CD4-positive, alpha-beta T cell treated with Interferon gamma for 1 hour (primary cell): ENCODE measurements around the gene CHRNA9.
A peak's percentile ranks its signal among the peaks of the same experiment; 100 is the strongest.
"Not testable (repeated sequence)": the region's sequence is repeated elsewhere in the genome, so short reads cannot be mapped to it uniquely, and the experiment has no call there.

Source experiments
- DNase-seq: peaks from one replicate; pipeline ENCODE4 v3.0.0-alpha.2; 2020

CHRNA9 gene, protein sequence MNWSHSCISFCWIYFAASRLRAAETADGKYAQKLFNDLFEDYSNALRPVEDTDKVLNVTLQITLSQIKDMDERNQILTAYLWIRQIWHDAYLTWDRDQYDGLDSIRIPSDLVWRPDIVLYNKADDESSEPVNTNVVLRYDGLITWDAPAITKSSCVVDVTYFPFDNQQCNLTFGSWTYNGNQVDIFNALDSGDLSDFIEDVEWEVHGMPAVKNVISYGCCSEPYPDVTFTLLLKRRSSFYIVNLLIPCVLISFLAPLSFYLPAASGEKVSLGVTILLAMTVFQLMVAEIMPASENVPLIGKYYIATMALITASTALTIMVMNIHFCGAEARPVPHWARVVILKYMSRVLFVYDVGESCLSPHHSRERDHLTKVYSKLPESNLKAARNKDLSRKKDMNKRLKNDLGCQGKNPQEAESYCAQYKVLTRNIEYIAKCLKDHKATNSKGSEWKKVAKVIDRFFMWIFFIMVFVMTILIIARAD

DNA sequence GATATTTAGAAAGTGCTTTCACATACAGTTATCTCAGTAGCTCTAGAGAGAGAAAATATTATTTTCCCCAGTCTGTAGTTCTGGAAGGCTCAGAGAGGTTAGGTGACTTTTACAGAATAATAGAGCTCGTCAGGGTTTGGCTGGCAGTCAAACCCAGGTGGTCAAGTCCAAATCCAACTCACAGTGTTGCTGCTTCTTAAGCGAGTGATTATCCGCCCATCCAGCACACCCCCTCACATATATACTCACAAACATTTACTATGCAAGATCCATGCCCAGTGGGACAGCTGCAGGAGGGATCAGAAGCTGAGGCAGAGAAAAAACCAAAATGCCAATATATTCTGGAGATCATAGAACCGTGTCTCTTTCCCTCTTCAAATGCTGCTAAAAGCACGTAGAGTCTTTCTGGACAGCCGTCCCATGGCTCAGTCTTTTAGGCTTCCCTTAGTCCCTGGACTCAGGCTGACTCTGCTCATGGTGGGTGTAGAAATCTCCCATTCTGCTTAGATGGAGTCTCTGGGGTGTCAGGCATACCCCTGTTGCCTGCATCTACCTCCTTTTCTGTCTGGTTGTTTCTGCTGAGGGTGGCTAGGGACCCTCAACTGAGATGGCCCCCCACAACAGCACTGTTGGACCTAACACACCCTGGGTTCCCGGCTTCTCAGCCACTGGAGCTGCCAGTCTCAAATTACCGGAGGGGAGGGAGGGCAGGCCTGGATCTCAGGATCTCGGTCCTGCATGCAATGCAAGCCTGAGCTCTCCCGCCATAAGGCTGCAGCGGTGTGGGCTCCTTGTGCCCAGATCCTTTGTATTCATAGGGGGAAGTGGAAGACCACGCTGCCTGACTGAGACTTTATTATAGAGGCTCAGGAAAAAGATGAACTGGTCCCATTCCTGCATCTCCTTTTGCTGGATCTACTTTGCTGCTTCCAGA is at the start of gene CHRNA9:
CHRNA9 (plus strand) TSS at position 743 of the 934 bp plus-strand sequence; CDS start at position 878, 135 bp downstream.
- DNase-seq = no peak

DNA sequence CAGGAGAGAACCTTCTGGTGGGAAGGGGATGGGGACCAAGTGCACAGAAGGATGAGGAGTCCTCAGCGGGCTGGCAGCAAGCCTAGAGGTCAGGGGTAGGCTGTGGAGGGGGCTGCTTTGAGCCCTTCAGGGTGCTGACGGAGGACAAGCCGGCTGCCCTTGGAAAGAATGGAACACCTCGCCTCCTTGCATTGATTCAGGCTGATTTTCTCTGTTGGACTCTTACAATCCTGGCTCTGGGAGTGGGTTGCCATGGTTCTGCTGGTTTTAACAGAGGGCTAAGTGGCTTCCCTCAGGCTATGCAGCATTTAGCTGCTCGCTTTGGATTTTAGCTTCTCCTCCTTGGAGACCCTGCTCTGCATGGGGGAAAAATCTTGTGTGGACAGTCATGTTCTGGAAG is 49.4 kb upstream of the CHRNA9 start:
- no peak for DNase-seq

DNA sequence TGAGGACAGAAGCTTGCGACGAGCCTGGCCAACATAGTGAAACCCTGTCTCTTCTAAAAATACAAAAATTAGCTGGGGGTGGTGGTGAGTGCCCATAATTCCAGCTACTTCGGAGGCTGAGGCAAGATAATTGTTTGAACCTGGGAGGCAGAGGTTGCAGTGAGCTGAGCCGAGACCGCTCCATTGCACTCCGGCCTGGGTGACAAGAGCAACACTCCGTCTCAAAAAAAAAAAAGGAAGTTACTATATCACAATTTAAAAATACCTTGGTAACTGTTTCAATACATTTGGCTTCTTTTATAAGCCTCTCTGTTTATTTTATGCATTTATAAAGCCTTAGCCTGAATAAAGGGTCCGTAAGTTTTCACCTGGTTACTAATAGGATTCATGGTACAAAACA is 46.6 kb upstream of the CHRNA9 start:
- peak; percentile 28 for DNase-seq

DNA sequence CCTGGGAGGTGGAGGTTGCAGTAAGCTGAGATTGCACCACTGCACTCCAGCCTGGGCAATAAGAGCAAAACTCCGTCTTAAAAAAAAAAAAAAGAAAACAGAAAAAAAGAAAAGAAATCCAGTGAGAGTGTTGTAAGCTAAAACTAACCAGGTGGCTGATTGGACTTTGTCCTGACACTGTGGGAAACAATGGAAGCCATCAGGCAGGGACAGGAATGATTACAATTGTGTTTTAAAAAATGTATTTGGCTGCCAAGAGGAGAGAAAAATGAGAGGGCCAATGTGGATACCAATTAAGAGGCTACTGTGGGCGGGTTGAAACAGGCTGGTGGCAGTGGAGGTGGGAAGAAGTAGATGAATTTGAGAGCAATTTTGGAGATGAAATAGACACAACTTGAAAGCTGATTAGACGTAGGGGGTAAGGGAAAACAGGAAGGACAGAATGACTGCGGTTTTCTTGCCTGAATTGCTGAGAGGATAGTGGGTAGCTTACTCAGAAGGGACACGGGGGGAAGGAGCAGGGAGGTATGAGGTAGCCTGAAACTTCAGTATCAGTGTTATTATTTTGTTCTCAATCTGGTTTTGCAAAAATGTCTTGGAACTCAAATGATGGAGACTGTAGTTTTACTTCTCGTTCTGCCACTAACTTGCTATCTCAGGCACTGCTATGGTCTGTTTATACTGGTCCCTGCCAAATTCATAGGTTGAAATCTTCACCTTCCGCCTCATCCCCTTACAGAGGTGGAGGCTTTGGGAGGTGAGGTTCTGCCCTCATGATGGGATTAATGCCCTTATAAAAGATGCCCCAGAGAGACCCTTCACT is 45.6 kb upstream of the CHRNA9 start:
- peak; percentile 24 for DNase-seq

DNA sequence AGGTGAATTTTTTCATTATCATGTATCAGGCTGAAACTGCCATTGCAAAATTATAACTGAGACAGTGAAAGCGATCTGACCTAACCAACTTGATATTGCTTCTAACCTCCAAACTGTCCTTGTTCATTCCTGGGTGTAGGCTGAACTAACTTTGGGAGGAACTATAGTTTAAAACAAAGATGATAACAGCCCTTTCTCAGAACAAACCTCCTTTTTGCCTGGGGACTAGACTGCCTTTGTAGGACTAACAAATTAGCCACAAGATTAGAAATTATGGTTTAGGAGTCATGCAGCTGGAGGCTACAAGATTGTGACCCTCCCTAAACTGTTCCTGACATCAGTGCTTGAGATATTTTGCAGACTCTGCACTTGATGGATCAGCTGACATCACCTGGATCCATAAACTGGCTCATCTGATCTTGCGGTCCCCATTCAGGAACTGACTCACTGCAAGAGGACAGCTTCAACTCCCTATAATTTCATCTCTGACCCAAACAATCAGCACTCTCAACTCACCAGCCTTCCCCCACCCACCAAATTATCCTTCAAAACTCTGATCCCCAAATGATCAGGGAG is 44.4 kb upstream of the CHRNA9 start:
- DNase-seq = not testable (repeated sequence)

DNA sequence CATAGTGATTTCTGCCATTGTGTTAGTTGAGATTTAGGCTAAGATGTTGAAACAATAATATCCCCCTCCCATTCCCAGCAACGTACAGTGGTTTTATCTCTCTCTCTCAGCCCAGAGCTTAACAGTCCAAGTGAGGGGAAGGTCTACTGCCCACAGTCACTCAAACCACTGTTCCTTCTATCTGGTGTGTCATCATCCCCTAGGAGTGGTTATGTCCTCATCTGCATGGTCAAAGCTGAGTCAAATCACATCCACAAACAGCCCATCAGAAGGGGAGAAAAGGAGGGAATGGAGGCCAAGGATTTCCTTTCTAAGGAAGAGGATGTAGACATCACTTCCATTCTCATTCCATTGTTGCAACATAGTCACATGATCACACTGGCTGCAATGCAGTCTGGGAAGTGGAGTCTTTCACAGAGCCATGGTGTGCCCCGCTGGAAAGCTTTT is 42.8 kb upstream of the CHRNA9 start:
- DNase-seq = peak; percentile 11

DNA sequence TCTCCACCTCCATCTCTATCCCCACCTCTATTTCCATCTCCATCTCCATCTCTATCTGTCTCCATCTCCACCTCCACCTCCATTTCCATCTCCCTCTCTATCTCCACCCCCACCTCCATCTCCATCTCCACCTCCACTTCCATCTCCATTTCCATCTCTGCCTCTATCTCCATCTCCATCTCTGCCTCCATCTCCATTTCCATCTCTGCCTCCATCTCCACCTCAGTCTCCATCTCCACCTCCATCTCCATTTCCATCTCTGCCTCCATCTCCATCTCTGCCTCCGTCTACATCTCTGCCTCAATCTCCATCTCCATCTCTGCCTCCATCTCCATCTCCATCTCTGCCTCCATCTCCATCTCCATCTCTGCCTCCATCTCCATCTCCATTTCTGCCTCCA is 40.8 kb upstream of the CHRNA9 start:
- DNase-seq = no peak

DNA sequence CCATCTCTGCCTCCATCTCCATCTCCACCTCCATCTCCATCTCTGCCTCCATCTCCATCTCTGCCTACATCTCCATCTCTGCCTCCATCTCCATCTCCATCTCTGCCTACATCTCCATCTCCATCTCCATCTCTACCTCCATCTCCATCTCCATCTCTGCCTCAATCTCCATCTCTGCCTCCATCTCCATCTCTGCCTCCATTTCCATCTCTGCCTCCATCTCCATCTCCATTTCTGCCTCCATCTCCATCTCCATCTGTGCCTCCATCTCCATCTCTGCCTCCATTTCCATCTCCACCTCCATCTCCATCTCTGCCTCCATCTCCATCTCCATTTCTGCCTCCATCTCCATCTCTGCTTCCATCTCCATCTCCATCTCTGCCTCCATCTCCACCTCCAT is 40.1 kb upstream of the CHRNA9 start:
- DNase-seq = not testable (repeated sequence)

DNA sequence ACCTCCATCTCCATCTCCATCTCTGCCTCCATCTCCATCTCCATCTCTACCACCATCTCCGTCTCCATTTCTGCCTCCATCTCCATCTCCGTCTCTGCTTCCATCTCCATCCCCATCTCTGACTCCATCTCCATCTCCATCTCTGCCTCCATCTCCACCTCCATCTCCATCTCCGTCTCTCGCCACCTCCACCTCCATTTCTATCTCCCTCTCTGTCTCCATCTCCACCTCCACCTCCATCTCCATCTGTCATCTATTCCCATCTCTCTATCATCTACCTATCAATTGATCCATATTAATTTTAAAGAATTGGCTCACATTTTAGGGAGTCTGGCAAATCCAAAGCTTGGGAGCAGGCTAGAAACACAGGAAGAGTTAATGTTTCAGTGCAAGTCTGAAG is 39.6 kb upstream of the CHRNA9 start:
- no peak for DNase-seq

DNA sequence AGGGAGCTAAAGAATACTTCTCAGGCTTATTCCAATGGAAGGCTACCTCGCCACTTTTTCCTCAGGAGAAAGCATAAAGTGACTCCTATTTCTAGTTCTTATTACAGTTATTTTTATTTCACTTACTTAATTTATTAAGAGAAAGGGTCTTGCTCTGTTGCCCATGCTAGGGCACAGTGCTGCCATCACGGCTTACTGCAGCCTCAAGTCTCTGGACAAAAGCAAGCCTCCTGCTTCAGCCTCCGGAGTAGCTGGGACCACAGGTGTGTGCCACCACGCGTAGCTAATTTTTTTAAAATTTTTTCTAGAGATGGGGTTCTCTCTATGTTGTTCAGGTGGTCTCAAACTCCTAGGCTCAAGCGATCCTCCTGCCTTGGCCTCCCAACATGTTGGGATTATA is 36.0 kb upstream of the CHRNA9 start:
- DNase-seq = no peak

DNA sequence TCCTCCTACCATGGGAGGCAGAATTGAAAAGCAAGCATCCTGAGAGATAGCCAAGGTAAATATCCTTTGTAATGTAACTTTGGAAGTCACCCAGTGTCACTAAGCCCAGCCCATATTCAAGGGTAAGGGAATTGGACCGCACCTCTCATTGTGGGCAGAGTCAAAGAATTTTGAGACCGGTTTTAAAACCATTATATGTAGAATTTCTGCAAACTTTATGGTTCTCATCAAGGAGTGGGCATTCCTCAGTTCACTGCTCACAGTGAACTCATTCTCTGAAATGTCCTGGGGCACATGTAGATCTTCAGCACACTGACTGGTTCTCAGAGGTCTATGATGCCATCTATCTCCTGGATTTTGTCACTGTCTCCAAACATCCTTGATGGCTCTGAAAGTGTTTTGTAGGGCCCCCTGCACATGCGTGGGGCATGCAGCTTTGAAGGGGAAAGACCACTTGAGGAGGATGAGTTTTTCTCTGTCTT is 35.3 kb upstream of the CHRNA9 start:
- DNase-seq = no peak

DNA sequence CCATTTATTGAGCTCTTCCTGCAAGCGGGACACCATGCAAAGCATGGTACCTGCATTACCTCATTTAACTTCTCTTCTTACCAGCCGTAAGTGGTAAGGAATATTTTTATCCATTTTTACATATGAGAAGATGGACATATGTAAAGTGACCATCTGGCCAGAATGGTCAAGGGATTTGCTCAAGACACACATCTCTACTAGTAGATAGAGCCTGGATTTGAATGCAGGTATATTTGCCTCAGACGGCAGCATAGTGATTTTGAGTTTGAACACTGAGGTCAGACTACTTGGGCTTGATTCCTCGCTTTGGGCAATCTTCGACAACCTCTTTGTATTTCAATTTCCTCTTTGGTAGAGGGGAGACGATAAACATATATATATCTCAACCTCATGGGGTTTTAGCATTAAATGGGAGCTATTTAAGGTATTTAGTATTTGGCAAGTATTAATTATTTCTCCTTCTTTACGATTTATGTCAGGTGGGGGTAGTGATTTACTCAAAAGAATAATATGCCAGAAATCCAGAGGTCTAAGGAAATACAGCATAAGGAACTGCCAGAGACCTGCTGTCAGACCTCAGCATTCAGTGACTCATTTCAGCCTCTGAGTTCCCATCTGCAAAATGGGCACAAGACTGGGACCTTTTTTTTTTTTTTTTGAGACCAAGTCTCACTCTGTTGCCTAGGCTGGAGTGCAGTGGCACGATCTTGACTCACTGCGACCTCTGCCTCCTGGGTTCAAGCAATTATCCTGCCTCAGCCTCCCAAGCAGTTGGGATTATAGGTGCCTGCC is 34.6 kb upstream of the CHRNA9 start:
- no peak for DNase-seq

DNA sequence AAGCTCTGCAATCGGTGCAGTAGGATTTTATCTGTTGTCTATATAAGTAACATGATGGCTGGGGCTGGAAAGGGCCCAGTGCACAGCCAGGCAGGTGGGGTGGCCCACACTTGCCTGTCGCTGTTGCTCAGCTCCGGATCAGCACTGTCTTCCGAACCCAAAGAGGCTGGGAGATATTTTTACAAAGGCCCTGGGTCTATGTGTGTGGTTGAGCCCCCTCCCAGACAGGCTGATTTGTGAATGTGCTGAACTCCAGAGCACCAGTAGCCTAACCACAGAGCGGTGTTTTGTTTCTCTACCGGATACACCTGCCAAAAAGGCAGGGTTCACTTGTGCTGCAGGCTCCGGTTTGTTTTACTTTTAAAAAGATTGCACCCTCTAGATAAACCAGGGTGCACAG is 33.5 kb upstream of the CHRNA9 start:
- DNase-seq = peak; percentile 86

DNA sequence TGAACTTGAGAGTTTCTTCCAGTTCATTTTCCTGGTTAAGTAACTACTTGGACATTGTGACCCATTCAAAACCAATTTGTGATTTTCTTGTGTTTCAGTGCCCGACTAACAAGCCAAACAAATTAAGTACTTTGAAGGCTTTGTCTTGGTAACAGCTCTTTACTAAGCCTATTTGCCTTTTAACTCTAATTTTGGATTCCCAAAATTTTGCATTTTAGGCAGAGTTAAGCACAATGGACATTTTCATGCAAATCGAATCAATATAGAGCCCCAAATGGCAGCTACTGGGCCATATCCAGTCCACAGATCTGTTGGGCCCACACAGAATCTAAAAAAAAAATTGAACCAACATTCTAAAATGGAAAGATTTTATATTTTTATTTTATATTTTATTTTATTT is 31.4 kb upstream of the CHRNA9 start:
- no peak for DNase-seq

DNA sequence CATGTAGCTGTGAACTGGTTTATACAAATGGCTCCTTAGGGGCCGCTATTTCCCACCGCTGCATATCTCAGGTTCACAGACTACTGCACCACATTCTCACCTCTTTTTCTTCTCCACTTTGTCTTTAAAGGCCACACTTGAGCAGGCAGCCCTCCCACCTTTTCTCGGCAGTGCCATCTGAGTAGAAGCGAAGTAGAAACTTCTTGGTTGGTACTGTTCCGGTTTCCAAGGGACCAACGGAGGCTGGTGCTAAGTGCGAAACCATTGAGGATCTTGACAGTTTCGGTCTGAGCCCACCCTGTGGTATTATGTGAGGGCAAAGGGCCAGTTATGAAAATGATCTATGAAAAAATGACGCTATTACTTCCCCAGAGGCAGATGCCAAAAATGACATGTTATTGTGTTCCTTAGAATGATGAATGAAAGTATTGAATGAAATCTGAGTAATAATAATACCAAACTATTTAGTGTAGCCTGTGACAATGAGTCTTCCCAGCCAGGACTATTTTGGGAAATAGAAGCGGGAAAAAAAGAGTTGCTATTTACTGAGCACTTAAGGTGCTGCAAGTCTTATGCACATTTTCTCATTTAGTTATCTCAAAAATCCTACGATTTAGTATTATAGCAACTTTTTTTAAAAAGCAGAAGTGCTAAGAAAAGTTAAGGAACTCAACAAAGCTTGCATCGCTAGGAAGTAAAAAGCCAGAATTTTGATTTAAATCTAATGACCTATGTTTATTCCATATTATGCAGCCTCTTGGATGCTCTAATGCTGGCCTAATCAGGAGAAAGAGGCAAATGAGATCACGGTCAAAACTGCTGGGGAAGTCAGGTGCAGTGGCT is 29.6 kb upstream of the CHRNA9 start:
- DNase-seq = peak; percentile 47

DNA sequence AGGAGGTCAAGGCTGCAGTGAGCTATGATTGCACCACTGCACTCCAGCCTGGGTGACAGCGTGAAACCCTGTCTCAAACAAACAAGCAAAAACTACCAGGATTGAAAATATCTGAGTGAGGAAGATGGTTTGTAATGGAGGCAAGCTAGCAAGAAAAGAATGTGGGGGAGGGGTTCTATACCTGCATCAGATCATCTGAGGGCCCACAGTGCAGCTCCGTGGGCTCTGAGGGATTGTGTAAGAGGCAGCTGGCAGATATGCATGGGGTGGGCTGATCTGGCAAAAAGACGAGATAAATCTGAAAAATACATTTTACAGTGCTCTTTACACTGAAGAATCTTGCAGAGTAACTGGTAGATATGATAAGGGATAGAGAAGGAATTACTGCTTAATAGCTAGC is 28.9 kb upstream of the CHRNA9 start:
- DNase-seq = no peak

DNA sequence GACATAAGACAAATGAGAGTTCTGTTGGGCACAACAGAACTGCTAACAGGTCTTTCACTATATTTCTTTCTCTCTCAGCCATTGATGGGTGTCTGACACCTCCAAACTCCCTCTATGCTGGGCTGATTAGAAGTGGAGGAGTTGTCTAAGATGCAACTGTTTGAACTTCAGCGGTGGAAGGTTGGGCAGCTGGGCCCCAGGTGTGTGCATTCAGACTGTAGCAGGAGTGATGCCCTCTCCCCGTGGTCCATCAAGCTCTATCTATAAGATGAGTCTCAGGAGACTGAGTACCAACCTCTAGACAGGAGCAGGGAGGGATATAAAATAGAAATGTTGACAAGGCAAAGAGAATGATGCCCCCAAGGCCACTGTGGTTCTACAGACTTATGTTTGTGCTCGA is 28.2 kb upstream of the CHRNA9 start:
- no peak for DNase-seq

DNA sequence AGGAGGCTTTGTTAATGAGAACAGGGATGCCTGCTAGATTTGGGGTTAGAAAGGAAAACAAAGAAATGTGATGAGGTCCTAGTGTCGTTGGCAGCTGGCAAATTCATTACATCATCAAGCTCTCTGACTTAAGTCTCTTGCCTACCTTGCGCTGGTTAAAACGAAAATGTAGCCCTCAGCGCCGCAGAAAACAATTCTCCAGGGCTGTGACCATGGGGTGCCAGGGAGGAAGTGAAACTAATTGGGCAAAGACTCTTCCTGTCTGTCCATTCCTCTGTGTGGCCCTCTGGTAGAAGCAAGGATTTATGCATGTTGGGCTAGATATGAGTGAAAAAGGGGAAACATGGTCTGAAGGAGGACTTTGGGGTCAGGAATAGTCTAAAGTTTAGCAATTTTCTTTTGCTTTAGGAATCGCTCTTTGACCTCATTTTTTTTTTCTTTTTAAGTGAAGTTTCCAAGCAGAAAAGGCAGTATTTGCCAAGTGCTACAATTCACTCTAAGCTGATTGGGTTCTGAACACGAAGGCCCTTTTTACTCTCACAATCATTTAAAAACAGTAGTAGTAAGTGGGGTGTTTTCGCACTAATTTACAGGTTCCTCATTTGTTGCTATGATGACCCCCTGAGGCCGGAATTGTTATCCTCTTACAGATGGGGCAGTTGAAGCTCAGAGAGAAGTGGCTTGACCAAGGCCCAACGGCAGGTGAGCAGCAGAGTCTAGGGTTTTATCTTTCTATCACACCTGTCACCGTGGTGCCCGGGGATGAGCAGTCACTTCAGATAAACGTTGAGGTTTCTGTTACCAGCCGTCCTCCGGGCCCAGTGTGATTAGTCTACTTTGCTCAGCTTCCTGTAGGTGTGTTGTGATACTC is 27.3 kb upstream of the CHRNA9 start:
- peak; percentile 82 for DNase-seq

DNA sequence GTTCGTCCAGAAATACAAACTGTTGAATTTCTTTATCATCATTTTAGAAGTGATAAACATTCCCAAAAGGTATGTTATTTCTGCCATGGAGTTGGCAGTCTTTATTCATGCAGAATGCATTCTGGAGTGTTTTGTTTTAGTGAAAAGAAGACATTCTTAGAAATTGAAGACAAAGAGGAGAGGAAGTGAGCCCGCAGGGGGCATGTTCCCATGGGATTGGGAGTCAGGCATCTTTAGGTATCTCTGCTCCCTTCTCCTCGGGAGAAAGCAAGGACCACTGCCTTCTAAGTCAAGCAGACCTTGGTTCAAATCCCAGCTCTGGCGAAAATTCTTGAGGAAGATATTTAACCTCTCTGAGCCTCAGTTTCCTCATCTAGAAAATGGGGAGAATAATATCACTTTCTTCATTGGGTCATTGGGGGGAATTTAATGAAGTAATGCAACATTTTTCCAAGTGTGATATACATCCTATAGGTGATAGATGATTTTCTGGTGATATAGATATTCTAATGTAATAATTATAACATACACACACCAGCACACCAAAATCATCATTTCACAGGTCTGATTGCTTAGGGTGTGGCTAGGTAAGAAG is 26.5 kb upstream of the CHRNA9 start:
- no peak for DNase-seq
